BE2C (cell line): ENCODE measurements around the gene FARSA.

Source experiments
- DNase-seq: peaks from one replicate; pipeline ENCODE4 v3.0.0-alpha.2; 2020
- H3K27me3 ChIP-seq: fragments of 250-450 bp; sonication (Bioruptor Pico); 2 replicates; pipeline ENCODE4 v1.5.1; 2020; ENCODE audit warnings: mild to moderate bottlenecking
- H3K36me3 ChIP-seq: fragments of 250-450 bp; sonication (Bioruptor Pico); 2 replicates; pipeline ENCODE4 v1.5.1; 2020; ENCODE audit warnings: mild to moderate bottlenecking
- H3K4me1 ChIP-seq: fragments of 250-450 bp; sonication (Bioruptor Pico); 2 replicates; pipeline ENCODE4 v1.5.1; 2020
- H3K4me3 ChIP-seq: 2 replicates; pipeline ENCODE4 v1.5.1; 2011; ENCODE audit warnings: low read depth, low read length
- H3K9me3 ChIP-seq: fragments of 250-450 bp; sonication (Bioruptor Pico); 2 replicates; pipeline ENCODE4 v1.5.1; 2020
- CTCF ChIP-seq: IDR thresholded peaks from 2 replicates; pipeline ENCODE4 v1.5.1; 2012; ENCODE audit warnings: mild to moderate bottlenecking, low read depth, low read length

FARSA gene

GRCh38 chr19:12937927-12938778, 4.6 kb upstream of the FARSA start, which contains the start of gene CALR:
TSS of gene CALR (plus strand) at chr19:12938609. CDS start at chr19:12938680, 71 bp downstream.
- Histone ChIP-seq H3K36me3 (peaks cover 45% of the 10 kb centered on the region), H3K27me3 (no peaks in the 10 kb centered on the region), H3K9me3 (no peaks in the 10 kb centered on the region), H3K4me1 (peaks cover 6% of the 10 kb centered on the region), H3K4me3 (peak within 1 kb of the TSS; percentile 100)
- DNase-seq: peak; percentile 99
- TF ChIP-seq CTCF: no peak

- Histone ChIP-seq H3K4me1 (peaks cover 6% of the 10 kb centered on the region), H3K27me3 (no peaks in the 10 kb centered on the region), H3K4me3 (peak overlapping the region; percentile 71), H3K36me3 (peaks cover 38% of the 10 kb centered on the region), H3K9me3 (no peaks in the 10 kb centered on the region)
- DNase-seq: peak; percentile 39
- TF ChIP-seq CTCF: no peak
Measured at GRCh38 chr19:12937093-12937926, 3.8 kb upstream of the FARSA start.

- TF ChIP-seq CTCF: no peak
- Histone ChIP-seq H3K9me3 (no peaks in the 10 kb centered on the region), H3K36me3 (peaks cover 32% of the 10 kb centered on the region), H3K4me1 (peaks cover 6% of the 10 kb centered on the region), H3K27me3 (no peaks in the 10 kb centered on the region), H3K4me3 (no peak overlapping the region)
- DNase-seq: no peak
Measured at GRCh38 chr19:12936582-12936981, 3.1 kb upstream of the FARSA start.

- DNase-seq: no peak
- peaks cover 27% of the 10 kb centered on the region for H3K36me3 ChIP-seq
- peaks cover 6% of the 10 kb centered on the region for H3K4me1 ChIP-seq
- no peak for TF ChIP-seq CTCF
- H3K27me3 ChIP-seq: no peaks in the 10 kb centered on the region
- H3K9me3 ChIP-seq: no peaks in the 10 kb centered on the region
- H3K4me3 ChIP-seq: no peak overlapping the region
Measured at GRCh38 chr19:12935071-12935470, 1.6 kb upstream of the FARSA start.

GRCh38 chr19:12932392-12933286, 872 bp downstream of the FARSA start:
- DNase-seq: no peak
- Histone ChIP-seq H3K36me3 (peaks cover 34% of the 10 kb centered on the region), H3K4me1 (peaks cover 3% of the 10 kb centered on the region; the same call in 1 of the 2 replicates), H3K9me3 (no peaks in the 10 kb centered on the region), H3K27me3 (no peaks in the 10 kb centered on the region), H3K4me3 (peak overlapping the region; percentile 100)
- TF ChIP-seq CTCF: no peak
